ENCODE measurements around the gene ARID1B. TPM values are rescaled to one million over a fixed set of nuclear protein-coding genes. Genes with fewer than 3 reads are reported as not detected.

Gene ARID1B
- total RNA-seq, 5 donors from 2014 or later (not counting 1 experiment from before 2014, with no cell fraction given) = 103 to 161 (median 108) TPM

GRCh38 chr6:157107571-157107914, 330.4 kb downstream of the ARID1B start:
- peaks cover 0 to 6% of the 10 kb centered on the region in 2 donors for H3K36me3 ChIP-seq (ENCODE audit: control insufficient read depth in 2 of 2, extremely low read depth in 1 of 2, insufficient read depth in 1 of 2, low read length in 1 of 2)
- H3K36me3 Mint-ChIP-seq = peaks cover 25% of the 10 kb centered on the region
- peaks cover 0 to 4% of the 10 kb centered on the region in 2 experiments for H3K4me1 ChIP-seq (ENCODE audit: control insufficient read depth in 1 of 2, extremely low read depth in 1 of 2, insufficient read depth in 2 of 2, low read length in 2 of 2)
- POLR2A ChIA-PET = interaction anchor here in 1 of 2 donors (0.5 kb wide), 1 partner anchor 10 kb away, joined by 3 read pairs; no protein-coding TSS in a partner anchor
- H3K4me3 ChIP-seq (ENCODE audit: control insufficient read depth in 1 of 2, extremely low read depth in 1 of 2, low read length in 1 of 2) = no peak overlapping the region
- peaks cover 20 to 45% (median 40%) of the 10 kb centered on the region in 3 donors for H3K4me1 Mint-ChIP-seq
- H3K9me3 Mint-ChIP-seq = no peaks in the 10 kb centered on the region
- ATAC-seq (replicated peaks in 1 of 4) (no peak), DNase-seq (no peak)
- no peak overlapping the region for H3K4me3 Mint-ChIP-seq
- CTCF ChIA-PET = no interaction called here
- H3K27me3 Mint-ChIP-seq = no peaks in the 10 kb centered on the region
- no peak overlapping the region for H3K27ac ChIP-seq (ENCODE audit: low read length)
- no CpG with 5 or more reads among the region's 4 CpGs for WGBS (ENCODE audit: insufficient coverage)
- H3K9me3 ChIP-seq = no peaks in the 10 kb centered on the region
- no peaks in the 10 kb centered on the region for H3K27me3 ChIP-seq (replicated peaks in 1 of 2; ENCODE audit: control insufficient read depth in 2 of 2, extremely low read depth in 1 of 2, insufficient read depth in 2 of 2, low read length in 1 of 2)
- no peak overlapping the region for H3K27ac Mint-ChIP-seq

DNA sequence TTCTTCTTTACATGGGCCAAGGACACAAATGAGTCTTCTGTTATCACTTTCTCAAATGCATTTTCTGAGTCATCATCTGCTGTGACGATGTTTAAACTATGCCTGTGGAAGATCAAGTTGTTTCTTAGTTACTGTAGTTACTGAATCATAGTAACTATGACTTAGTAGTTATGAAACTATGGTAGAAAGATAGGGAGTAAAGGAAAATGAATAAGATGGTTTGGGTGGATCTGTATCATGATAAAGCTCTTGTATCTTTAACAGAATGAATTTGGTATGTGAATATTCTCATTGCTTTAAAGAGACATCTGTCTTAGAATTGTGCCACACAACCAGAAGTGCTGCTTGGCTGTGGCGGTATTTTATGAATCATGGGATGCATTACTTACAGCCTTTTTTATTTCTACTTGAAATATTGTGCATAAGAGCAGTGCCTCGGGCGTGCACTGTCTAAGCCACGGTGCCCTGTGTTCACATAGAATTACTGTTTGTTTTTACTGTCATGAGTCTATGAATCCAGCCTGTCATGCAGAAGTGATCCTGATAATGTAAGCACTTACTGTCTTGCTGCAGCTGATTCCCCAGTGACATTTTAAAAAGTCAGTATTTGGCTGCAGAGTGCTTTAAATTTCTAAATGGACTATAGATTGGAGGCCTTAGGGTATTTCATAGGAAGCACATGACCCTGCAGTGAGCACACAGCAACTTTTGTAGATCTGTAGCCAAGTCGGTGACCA, 330.9 kb downstream of the ARID1B start:
- ATAC-seq (replicated peaks in 1 of 4) (no peak), DNase-seq (no peak)
- WGBS (ENCODE audit: insufficient coverage) = 90% methylated on average over 3 of the region's 6 CpGs
- Histone ChIP-seq H3K36me3 (ENCODE audit: control insufficient read depth in 2 of 2, extremely low read depth in 1 of 2, insufficient read depth in 1 of 2, low read length in 1 of 2) (peaks cover 0 to 6% of the 10 kb centered on the region in 2 donors), H3K9me3 (no peaks in the 10 kb centered on the region), H3K27ac (ENCODE audit: low read length) (no peak overlapping the region), H3K4me1 (ENCODE audit: control insufficient read depth in 1 of 2, extremely low read depth in 1 of 2, insufficient read depth in 2 of 2, low read length in 2 of 2) (peaks cover 0 to 4% of the 10 kb centered on the region in 2 experiments), H3K27me3 (replicated peaks in 1 of 2; ENCODE audit: control insufficient read depth in 2 of 2, extremely low read depth in 1 of 2, insufficient read depth in 2 of 2, low read length in 1 of 2) (no peaks in the 10 kb centered on the region), H3K4me3 (ENCODE audit: control insufficient read depth in 1 of 2, extremely low read depth in 1 of 2, low read length in 1 of 2) (no peak overlapping the region)
- CTCF ChIA-PET = interaction anchor here in 1 of 2 donors (0.7 kb wide), 1 partner anchor 76 kb away, joined by 3 read pairs; no protein-coding TSS in a partner anchor
- Mint-ChIP-seq H3K4me3 (no peak overlapping the region), H3K36me3 (peaks cover 23% of the 10 kb centered on the region), H3K27ac (no peak overlapping the region), H3K27me3 (no peaks in the 10 kb centered on the region), H3K4me1 (peaks cover 21 to 40% (median 36%) of the 10 kb centered on the region in 3 donors), H3K9me3 (no peaks in the 10 kb centered on the region)
- POLR2A ChIA-PET = interaction anchor here in 1 of 2 donors (0.5 kb wide), 1 partner anchor 10 kb away, joined by 3 read pairs; no protein-coding TSS in a partner anchor

- ATAC-seq (replicated peaks in 1 of 4) (no peak), DNase-seq (no peak)
- peaks cover 0 to 4% of the 10 kb centered on the region in 2 experiments for H3K4me1 ChIP-seq (ENCODE audit: control insufficient read depth in 1 of 2, extremely low read depth in 1 of 2, insufficient read depth in 2 of 2, low read length in 2 of 2)
- H3K9me3 ChIP-seq = no peaks in the 10 kb centered on the region
- CTCF ChIA-PET = interaction anchor here in 1 of 2 donors (0.7 kb wide), 1 partner anchor 76 kb away, joined by 3 read pairs; no protein-coding TSS in a partner anchor
- H3K4me3 ChIP-seq (ENCODE audit: control insufficient read depth in 1 of 2, extremely low read depth in 1 of 2, low read length in 1 of 2) = no peak overlapping the region
- Mint-ChIP-seq H3K27ac (no peak overlapping the region), H3K4me3 (no peak overlapping the region), H3K9me3 (no peaks in the 10 kb centered on the region), H3K36me3 (peaks cover 26% of the 10 kb centered on the region), H3K4me1 (peaks cover 25 to 38% (median 36%) of the 10 kb centered on the region in 3 donors), H3K27me3 (no peaks in the 10 kb centered on the region)
- POLR2A ChIA-PET = no interaction called here
- WGBS (ENCODE audit: insufficient coverage) = 100% methylated on average over 3 of the region's 7 CpGs
- H3K27ac ChIP-seq (ENCODE audit: low read length) = no peak overlapping the region
- H3K27me3 ChIP-seq (replicated peaks in 1 of 2; ENCODE audit: control insufficient read depth in 2 of 2, extremely low read depth in 1 of 2, insufficient read depth in 2 of 2, low read length in 1 of 2) = no peaks in the 10 kb centered on the region
- peaks cover 0 to 10% of the 10 kb centered on the region in 2 donors for H3K36me3 ChIP-seq (ENCODE audit: control insufficient read depth in 2 of 2, extremely low read depth in 1 of 2, insufficient read depth in 1 of 2, low read length in 1 of 2)
Observed at GRCh38 chr6:157108923-157109322, 331.7 kb downstream of the ARID1B start.

GRCh38 chr6:157110607-157111006, 333.4 kb downstream of the ARID1B start:
- Mint-ChIP-seq H3K4me1 (peaks cover 14 to 25% (median 24%) of the 10 kb centered on the region in 3 donors), H3K27me3 (no peaks in the 10 kb centered on the region), H3K27ac (no peak overlapping the region), H3K36me3 (peaks cover 30% of the 10 kb centered on the region), H3K4me3 (no peak overlapping the region), H3K9me3 (no peaks in the 10 kb centered on the region)
- ChIA-PET CTCF (no interaction called here), POLR2A (no interaction called here)
- DNase-seq = no peak
- no CpG with 5 or more reads among the region's 5 CpGs for WGBS (ENCODE audit: insufficient coverage)
- Histone ChIP-seq H3K4me3 (ENCODE audit: control insufficient read depth in 1 of 2, extremely low read depth in 1 of 2, low read length in 1 of 2) (no peak overlapping the region), H3K27me3 (replicated peaks in 1 of 2; ENCODE audit: control insufficient read depth in 2 of 2, extremely low read depth in 1 of 2, insufficient read depth in 2 of 2, low read length in 1 of 2) (no peaks in the 10 kb centered on the region), H3K27ac (ENCODE audit: low read length) (no peak overlapping the region), H3K4me1 (ENCODE audit: control insufficient read depth in 1 of 2, extremely low read depth in 1 of 2, insufficient read depth in 2 of 2, low read length in 2 of 2) (peaks cover 0 to 4% of the 10 kb centered on the region in 2 experiments), H3K9me3 (no peaks in the 10 kb centered on the region), H3K36me3 (ENCODE audit: control insufficient read depth in 2 of 2, extremely low read depth in 1 of 2, insufficient read depth in 1 of 2, low read length in 1 of 2) (peaks cover 3 to 10% of the 10 kb centered on the region in 2 donors)
- no peak for ATAC-seq (replicated peaks in 1 of 4)

- Mint-ChIP-seq H3K36me3 (peaks cover 33% of the 10 kb centered on the region), H3K9me3 (no peaks in the 10 kb centered on the region), H3K27ac (no peak overlapping the region), H3K27me3 (no peaks in the 10 kb centered on the region), H3K4me1 (peaks cover 2 to 6% (median 3%) of the 10 kb centered on the region in 3 donors), H3K4me3 (no peak overlapping the region)
- Histone ChIP-seq H3K27me3 (replicated peaks in 1 of 2; ENCODE audit: control insufficient read depth in 2 of 2, extremely low read depth in 1 of 2, insufficient read depth in 2 of 2, low read length in 1 of 2) (no peaks in the 10 kb centered on the region), H3K36me3 (ENCODE audit: control insufficient read depth in 2 of 2, extremely low read depth in 1 of 2, insufficient read depth in 1 of 2, low read length in 1 of 2) (peaks cover 3 to 10% of the 10 kb centered on the region in 2 donors), H3K4me3 (ENCODE audit: control insufficient read depth in 1 of 2, extremely low read depth in 1 of 2, low read length in 1 of 2) (no peak overlapping the region), H3K4me1 (ENCODE audit: control insufficient read depth in 1 of 2, extremely low read depth in 1 of 2, insufficient read depth in 2 of 2, low read length in 2 of 2) (no peaks in the 10 kb centered on the region), H3K27ac (ENCODE audit: low read length) (no peak overlapping the region), H3K9me3 (no peaks in the 10 kb centered on the region)
- ChIA-PET POLR2A (no interaction called here), CTCF (no interaction called here)
- DNase-seq (no peak), ATAC-seq (replicated peaks in 1 of 4) (no peak)
- WGBS (ENCODE audit: insufficient coverage) = no CpG with 5 or more reads among the region's 4 CpGs
Observed at GRCh38 chr6:157113389-157113788, 336.2 kb downstream of the ARID1B start.

- no peak overlapping the region for H3K4me3 ChIP-seq (ENCODE audit: control insufficient read depth in 1 of 2, extremely low read depth in 1 of 2, low read length in 1 of 2)
- Mint-ChIP-seq H3K4me3 (no peak overlapping the region), H3K27me3 (no peaks in the 10 kb centered on the region), H3K9me3 (no peaks in the 10 kb centered on the region), H3K36me3 (peaks cover 34% of the 10 kb centered on the region), H3K27ac (no peak overlapping the region), H3K4me1 (peaks cover 8 to 20% (median 16%) of the 10 kb centered on the region in 3 donors)
- H3K27me3 ChIP-seq (replicated peaks in 1 of 2; ENCODE audit: control insufficient read depth in 2 of 2, extremely low read depth in 1 of 2, insufficient read depth in 2 of 2, low read length in 1 of 2) = no peaks in the 10 kb centered on the region
- no peaks in the 10 kb centered on the region for H3K4me1 ChIP-seq (ENCODE audit: control insufficient read depth in 1 of 2, extremely low read depth in 1 of 2, insufficient read depth in 2 of 2, low read length in 2 of 2)
- H3K36me3 ChIP-seq (ENCODE audit: control insufficient read depth in 2 of 2, extremely low read depth in 1 of 2, insufficient read depth in 1 of 2, low read length in 1 of 2) = peaks cover 7 to 8% of the 10 kb centered on the region in 2 donors
- no peaks in the 10 kb centered on the region for H3K9me3 ChIP-seq
- POLR2A ChIA-PET = no interaction called here
- H3K27ac ChIP-seq (ENCODE audit: low read length) = no peak overlapping the region
- no peak for DNase-seq
- 92% methylated on average over 2 of the region's 3 CpGs for WGBS (ENCODE audit: insufficient coverage)
- CTCF ChIA-PET = no interaction called here
- no peak for ATAC-seq (replicated peaks in 1 of 4)
Observed at GRCh38 chr6:157116426-157116825, 339.2 kb downstream of the ARID1B start.

Data from T-cell (primary cell).